Measurements from ENCODE around the gene LCN15.

- TF ChIP-seq CEBPB (IDR thresholded peaks at IDR 0.05; ENCODE audit: low read depth, low read length) (no peak), RFX5 (IDR thresholded peaks at IDR 0.05; ENCODE audit: low read depth, low read length) (no peak), CTCF (conservative IDR thresholded peaks at IDR 0.05; ENCODE audit: low read depth, low read length) (no peak), POLR2A (IDR thresholded peaks at IDR 0.05; ENCODE audit: low read depth, low read length) (no peak)
Measured at GRCh38 chr9:136729926-136730325, 34.4 kb downstream of the LCN15 start.

Measured in IMR-90 (cell line).